Measurements from ENCODE around the gene GABRG3.

DNA sequence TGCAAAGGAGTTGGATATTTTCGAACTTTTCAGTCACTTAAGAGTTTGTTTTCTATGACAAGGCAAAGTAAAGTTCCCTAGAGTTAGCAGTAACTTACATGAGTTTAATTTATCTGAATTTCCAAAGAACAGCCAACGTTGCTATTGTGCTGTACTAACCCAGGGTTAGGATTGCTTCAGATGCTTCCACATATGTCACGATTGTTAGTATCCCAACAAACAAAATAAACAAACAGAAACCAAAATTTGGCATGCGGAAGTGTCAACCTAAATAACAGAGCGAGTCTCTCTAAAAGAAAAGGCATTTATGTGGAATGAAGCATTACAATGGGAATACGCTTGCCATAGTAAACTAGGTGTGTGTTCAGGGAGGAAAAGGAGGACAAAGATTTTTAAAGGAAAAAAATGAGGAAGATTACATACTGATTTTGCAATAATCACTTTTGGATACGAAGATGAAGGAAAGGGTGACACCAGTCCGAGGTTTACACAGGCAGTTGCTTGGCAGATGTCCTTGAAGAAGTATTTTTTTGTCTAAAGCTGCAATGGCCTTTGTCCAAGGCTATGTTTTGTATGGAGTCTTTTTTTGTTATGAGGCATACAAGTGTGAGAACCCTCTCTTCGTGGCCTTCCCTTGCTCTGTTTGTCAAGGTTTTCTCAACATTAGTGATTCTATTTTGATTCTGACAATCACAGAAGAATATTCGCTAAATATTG lies 267.9 kb downstream of the GABRG3 start:
- no peak for TF ChIP-seq CTCF (IDR thresholded peaks at IDR 0.05; ENCODE audit: poor library complexity)
- TF ChIP-seq EZH2 (IDR thresholded peaks at IDR 0.05; ENCODE audit: borderline replicate concordance), result no peak
- no peak for TF ChIP-seq EZH2phosphoT487 (IDR thresholded peaks at IDR 0.05; ENCODE audit: low read depth, severe bottlenecking, unreplicated experiment)
